KOPT-K1 (cell line): ENCODE results near the gene KERA.

Source experiments
- H3K27ac ChIP-seq: fragments of 200-600 bp; sonication (generic); 2 replicates; pipeline ENCODE4 v1.5.1; 2016; ENCODE audit warnings: antibody characterized with exemption, mild to moderate bottlenecking, low read depth, low read length; ENCODE audit not compliant: poor library complexity, severe bottlenecking
- H3K36me3 ChIP-seq: fragments of 200-600 bp; sonication (generic); 2 replicates; pipeline ENCODE4 v1.5.1; 2017; ENCODE audit warnings: antibody characterized with exemption, mild to moderate bottlenecking, low read length, moderate library complexity; ENCODE audit not compliant: insufficient read depth
- H3K9me3 ChIP-seq: fragments of 200-600 bp; sonication (generic); 2 replicates; pipeline ENCODE4 v1.5.1; 2017; ENCODE audit warnings: antibody characterized with exemption, low read length, mild to moderate bottlenecking; ENCODE audit not compliant: insufficient read depth, poor library complexity, severe bottlenecking

Gene KERA

DNA sequence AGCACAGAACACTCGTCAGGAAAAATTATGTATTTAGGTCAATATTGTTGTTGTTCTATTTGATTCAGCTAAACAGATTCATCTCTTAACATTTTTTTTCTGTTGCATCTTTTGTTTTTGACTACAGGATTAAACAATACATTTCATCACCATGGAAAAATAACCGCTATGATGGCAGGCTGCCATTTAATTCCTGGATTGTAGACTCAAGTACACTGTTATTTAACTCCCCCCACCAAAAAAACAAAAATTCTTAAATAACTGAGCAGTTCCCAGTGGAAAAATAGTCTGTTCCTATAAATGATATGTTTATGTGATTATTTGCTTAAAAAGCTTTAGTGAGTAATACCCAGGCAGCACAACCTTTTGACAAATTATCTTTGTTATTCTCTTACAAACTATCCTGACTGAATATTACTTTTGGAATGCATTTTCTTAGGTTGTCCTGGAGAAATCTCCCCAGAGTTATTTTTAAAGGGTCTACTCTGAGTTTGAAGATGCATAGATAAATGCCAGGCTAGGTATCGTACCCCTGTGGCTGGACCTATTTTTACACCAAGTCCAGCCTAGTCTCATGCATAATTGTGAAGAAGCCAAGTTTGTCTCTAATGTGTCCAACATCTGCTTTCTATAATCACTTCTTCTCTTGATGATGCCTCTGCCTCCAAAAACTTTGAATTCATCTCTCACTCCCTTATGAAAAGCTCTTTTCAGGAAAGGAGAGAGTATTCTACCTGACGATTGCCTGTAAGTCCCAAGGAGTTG lies 3.7 kb downstream of the KERA start:
- H3K27ac ChIP-seq, result no peak overlapping the region
- no peaks in the 10 kb centered on the region for H3K36me3 ChIP-seq
- H3K9me3 ChIP-seq, result no peaks in the 10 kb centered on the region

DNA sequence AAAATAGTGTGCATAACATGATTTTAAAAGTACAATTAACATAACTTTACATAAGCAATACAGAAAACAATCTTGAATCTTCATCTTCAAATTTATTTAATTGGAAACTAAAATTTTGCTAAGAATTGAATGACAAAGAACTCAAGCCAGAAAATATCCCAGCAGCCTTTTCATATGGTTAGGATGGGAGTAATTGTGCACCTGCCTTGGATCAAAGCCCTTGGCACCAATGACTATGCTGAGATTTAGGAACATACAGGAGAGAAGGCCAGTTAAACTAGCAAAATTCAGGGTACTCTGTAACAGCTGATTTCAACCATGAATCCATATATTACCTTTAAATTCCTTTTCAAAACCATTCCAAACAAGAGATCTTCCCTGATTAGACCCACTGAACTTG lies 5.8 kb downstream of the KERA start:
- no peak overlapping the region for H3K27ac ChIP-seq
- H3K36me3 ChIP-seq, result no peaks in the 10 kb centered on the region

DNA sequence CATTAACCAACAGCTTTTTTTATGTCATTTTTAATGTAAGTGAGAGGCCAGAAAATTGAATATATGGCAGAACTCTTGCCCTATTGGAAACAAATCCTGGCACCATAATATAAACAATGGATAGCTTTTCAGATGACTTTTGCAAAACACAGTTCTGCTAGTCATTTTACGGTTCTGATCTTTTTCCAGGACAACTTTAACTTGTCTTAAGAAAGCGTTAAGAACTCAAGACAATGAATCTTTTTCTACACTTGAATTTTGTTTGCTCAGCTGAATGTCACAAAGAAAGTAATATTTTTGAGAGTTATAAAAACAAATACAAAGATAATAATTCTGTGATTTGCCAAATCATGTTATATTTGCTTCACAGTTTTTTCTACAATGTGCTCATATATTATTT lies 13.2 kb downstream of the KERA start:
- H3K9me3 ChIP-seq, result no peaks in the 10 kb centered on the region
- no peak overlapping the region for H3K27ac ChIP-seq
- H3K36me3 ChIP-seq, result no peaks in the 10 kb centered on the region

More for the DNA sequence above, 5.8 kb downstream of the KERA start:
- H3K9me3 ChIP-seq, result no peaks in the 10 kb centered on the region

GRCh38 chr12:91043408-91043807 lies 14.4 kb downstream of the KERA start:
- no peak overlapping the region for H3K27ac ChIP-seq
- H3K9me3 ChIP-seq, result no peaks in the 10 kb centered on the region
- no peaks in the 10 kb centered on the region for H3K36me3 ChIP-seq

DNA sequence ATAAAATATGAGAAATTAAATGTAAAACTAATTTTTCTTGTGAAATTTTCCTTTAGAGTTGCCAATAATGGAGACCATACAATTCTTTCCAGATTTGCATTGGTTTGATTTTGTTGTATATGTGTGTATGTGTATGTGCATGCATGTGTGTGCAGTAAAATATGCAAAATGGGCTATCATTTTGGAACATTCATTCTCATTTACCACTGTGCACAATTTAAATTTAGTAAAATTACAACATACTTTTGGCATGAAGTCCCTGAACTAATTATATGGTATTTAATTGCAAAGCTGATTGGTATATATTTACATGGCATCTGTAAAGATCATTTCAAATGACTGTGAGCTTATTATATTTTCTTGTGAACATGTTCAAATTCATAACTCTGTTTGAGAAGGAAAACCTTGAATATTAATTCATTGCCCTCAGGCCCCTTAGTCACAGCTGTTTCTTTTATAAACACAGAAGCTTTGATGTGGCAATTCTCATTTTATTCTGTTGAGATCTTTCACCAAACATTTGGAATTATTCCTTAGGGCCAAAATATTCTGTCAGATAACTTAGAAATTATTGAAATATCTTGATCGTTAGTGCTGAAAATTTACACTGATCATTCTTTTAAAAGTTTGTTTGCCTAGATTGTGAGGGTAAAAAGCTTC lies 17.6 kb downstream of the KERA start:
- Histone ChIP-seq H3K36me3 (no peaks in the 10 kb centered on the region), H3K9me3 (no peaks in the 10 kb centered on the region), H3K27ac (no peak overlapping the region)

GRCh38 chr12:91037276-91037675 lies 20.5 kb downstream of the KERA start:
- H3K9me3 ChIP-seq, result no peaks in the 10 kb centered on the region
- no peak overlapping the region for H3K27ac ChIP-seq

GRCh38 chr12:91033251-91033650 lies 24.6 kb downstream of the KERA start:
- H3K27ac ChIP-seq, result no peak overlapping the region
- no peaks in the 10 kb centered on the region for H3K36me3 ChIP-seq
- no peaks in the 10 kb centered on the region for H3K9me3 ChIP-seq

More at GRCh38 chr12:91037276-91037675, 20.5 kb downstream of the KERA start:
- H3K36me3 ChIP-seq, result no peaks in the 10 kb centered on the region

DNA sequence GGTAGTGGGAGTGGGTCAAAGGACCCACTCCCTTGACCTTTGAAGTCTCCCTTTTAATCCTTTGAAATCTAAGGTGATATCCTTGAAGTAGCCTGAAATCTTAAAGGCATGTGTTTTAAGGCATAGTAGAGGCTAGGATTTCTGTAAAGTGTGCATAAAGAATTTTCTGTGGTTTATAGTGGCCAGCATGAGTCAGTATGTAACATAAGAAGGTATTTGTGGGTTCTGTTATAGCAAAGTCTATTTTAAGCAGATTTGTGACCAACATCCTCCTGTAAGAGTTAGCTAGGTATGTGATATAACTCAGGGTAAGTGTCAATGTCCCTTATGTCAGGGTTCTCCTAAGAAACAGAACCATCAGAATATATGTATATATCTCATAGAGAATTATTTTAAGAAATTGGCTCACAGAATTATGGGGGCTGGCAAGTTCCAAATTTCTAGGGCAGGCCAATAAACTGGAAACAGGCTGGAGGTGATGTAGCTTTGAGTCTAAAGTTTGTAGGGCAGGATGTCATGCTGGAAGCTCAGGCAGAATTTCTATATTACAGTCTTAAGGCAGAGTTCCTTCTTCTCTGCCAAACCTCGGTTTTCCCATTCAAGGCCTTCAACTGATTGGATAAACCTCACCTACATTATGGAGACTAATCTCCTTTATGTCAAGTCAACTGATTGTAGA lies 34.4 kb downstream of the KERA start:
- H3K27ac ChIP-seq, result no peak overlapping the region
- no peaks in the 10 kb centered on the region for H3K36me3 ChIP-seq

DNA sequence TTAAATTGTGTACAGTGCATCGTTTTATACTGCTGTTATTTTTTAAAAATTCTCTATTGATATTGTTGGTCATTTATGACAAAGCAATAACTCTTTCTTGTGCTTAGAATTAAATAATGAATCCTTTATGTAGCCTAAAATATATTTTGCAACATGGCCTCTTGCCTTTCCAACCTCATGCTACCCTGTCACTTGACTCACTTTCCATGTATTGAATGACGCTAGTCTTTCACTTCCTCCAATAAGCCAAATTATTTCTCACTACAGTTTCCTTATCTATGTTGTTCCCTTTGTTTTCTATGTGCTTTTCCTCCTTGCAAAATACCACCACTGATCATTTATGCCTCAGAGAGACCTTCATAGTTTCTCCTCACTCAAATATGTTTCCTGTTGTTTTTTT lies 36.7 kb downstream of the KERA start:
- H3K27ac ChIP-seq, result no peak overlapping the region
- H3K36me3 ChIP-seq, result no peaks in the 10 kb centered on the region
- no peaks in the 10 kb centered on the region for H3K9me3 ChIP-seq

More for the DNA sequence above, 34.4 kb downstream of the KERA start:
- no peaks in the 10 kb centered on the region for H3K9me3 ChIP-seq

GRCh38 chr12:91019455-91019854 lies 38.4 kb downstream of the KERA start:
- Histone ChIP-seq H3K36me3 (no peaks in the 10 kb centered on the region), H3K27ac (no peak overlapping the region), H3K9me3 (peaks cover 4% of the 10 kb centered on the region)

- Histone ChIP-seq H3K9me3 (peaks cover 4% of the 10 kb centered on the region), H3K36me3 (no peaks in the 10 kb centered on the region), H3K27ac (no peak overlapping the region)
Observed at GRCh38 chr12:91017511-91018263, 40.1 kb downstream of the KERA start.

GRCh38 chr12:91017043-91017442 lies 40.8 kb downstream of the KERA start:
- Histone ChIP-seq H3K36me3 (no peaks in the 10 kb centered on the region), H3K27ac (no peak overlapping the region), H3K9me3 (peaks cover 4% of the 10 kb centered on the region)

- no peaks in the 10 kb centered on the region for H3K9me3 ChIP-seq
- H3K36me3 ChIP-seq, result no peaks in the 10 kb centered on the region
- H3K27ac ChIP-seq, result no peak overlapping the region
Observed at GRCh38 chr12:91009319-91009950, 48.4 kb downstream of the KERA start.

DNA sequence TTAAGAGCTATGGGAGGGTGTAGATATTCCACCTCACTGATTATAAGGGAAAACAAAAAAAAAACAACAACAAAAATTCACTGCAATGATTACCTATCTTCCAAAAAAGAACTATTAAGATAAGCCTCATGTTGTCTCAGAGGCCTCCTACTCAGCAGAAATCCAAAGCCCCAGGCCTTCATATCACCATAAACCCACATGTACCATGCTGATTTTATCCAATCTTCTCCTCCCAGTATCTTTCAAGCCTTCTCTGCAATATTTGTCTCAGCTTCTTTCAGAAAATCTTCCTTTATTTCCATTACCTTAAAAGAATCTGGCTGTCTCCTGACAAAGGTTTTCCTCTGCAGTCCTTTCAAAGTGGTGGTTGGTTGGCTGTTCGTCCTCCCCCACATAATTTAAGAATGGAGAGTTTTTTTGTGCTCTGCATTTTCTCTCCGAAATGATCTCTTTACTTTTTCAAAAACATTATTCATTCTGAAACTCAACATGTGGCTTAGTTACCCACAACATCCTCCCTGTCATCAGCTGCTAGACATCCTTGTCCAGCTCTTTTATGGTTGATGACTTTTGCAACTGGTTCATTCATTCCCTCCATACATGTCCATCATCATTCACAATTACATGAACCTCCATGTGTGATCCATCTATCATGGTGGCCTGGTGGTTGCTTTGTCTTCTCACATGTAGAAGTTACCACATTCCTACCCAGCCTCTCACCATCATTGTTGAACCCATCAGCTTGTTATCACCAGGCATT lies 50.1 kb downstream of the KERA start:
- no peaks in the 10 kb centered on the region for H3K36me3 ChIP-seq
- no peaks in the 10 kb centered on the region for H3K9me3 ChIP-seq
- H3K27ac ChIP-seq, result no peak overlapping the region
